Upper lobe of left lung (tissue), 4 donors: Measurements from ENCODE around the gene PRKCA.

Experiments used
- CTCF ChIP-seq, 6 experiments: fragments of 450-650 bp in 4 of 6; fragments of 200-600 bp in 2 of 6; sonication (generic) in 2 of 6; IDR thresholded peaks; one replicate each; pipeline ENCODE4 v1.5.1; 2016 to 2019; ENCODE audit warnings: antibody characterized with exemption in 6 of 6
- POLR2A ChIP-seq, 4 donors: fragments of 450-650 bp; IDR thresholded peaks; one replicate each; pipeline ENCODE4 v1.5.1; 2016 to 2017; ENCODE audit warnings: antibody characterized with exemption in 4 of 4, mild to moderate bottlenecking in 2 of 4

GRCh38 chr17:66381701-66382362, 79.4 kb downstream of the PRKCA start:
- no peak for TF ChIP-seq CTCF (IDR thresholded peaks at IDR 0.05)
- TF ChIP-seq POLR2A (IDR thresholded peaks at IDR 0.05) = no peak
